Measurements from ENCODE around the gene DIPK1A.

DNA sequence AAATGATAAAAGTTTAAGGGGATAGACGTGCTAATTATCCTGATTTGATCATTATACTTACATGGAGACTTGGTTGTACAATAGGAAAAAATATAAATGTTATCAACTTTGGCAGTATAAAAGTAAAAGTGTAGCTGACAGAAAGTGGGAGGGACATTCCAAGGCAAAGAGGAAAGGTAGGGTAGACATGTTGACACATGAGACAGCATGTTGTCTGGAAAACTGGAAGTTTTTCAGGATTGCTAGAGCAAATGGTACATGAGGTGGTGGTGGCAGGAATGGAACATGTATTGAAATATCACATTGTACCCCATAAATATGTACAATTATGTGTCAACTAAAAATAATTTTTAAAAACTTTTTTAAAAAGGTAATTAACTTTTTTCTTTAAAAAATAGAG is 13.2 kb downstream of the DIPK1A start:
- TF ChIP-seq POLR2A (IDR thresholded peaks at IDR 0.05), result no peak
- TF ChIP-seq, protein P1, sequence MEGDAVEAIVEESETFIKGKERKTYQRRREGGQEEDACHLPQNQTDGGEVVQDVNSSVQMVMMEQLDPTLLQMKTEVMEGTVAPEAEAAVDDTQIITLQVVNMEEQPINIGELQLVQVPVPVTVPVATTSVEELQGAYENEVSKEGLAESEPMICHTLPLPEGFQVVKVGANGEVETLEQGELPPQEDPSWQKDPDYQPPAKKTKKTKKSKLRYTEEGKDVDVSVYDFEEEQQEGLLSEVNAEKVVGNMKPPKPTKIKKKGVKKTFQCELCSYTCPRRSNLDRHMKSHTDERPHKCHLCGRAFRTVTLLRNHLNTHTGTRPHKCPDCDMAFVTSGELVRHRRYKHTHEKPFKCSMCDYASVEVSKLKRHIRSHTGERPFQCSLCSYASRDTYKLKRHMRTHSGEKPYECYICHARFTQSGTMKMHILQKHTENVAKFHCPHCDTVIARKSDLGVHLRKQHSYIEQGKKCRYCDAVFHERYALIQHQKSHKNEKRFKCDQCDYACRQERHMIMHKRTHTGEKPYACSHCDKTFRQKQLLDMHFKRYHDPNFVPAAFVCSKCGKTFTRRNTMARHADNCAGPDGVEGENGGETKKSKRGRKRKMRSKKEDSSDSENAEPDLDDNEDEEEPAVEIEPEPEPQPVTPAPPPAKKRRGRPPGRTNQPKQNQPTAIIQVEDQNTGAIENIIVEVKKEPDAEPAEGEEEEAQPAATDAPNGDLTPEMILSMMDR (IDR thresholded peaks at IDR 0.05), result no peak
- no peak for TF ChIP-seq EP300 (IDR thresholded peaks at IDR 0.05)
